ENCODE data around the gene ELOVL1. TPM values are rescaled to one million over a fixed set of nuclear protein-coding genes. Genes with fewer than 3 reads are reported as not detected.
A peak's percentile ranks its signal among the peaks of the same experiment; 100 is the strongest.

ELOVL1 gene
- total and polyA plus RNA-seq, 2 experiments from 2014 or later = 16.7 to 23.3 TPM

- Histone ChIP-seq H3K27me3 (ENCODE audit: insufficient read depth) (no peaks in the 10 kb centered on the region), H3F3A (replicated peaks; ENCODE audit: low read depth) (no peaks in the 10 kb centered on the region), H2AFZ (no peak overlapping the region), H3K9me2 (ENCODE audit: insufficient read depth) (no peaks in the 10 kb centered on the region), H3K4me3 (no peak overlapping the region), H3K27ac (ENCODE audit: low read depth) (no peak overlapping the region), H3K4me2 (no peak overlapping the region), H4K20me1 (replicated peaks; ENCODE audit: insufficient read depth) (peaks cover 5% of the 10 kb centered on the region; the same call in 1 of the 2 replicates), H3K36me3 (ENCODE audit: insufficient read depth) (peaks cover 25% of the 10 kb centered on the region), H3K79me2 (replicated peaks; ENCODE audit: insufficient read depth) (peaks cover 12% of the 10 kb centered on the region), H3K4me1 (ENCODE audit: insufficient read depth) (peaks cover under 1% of the 10 kb centered on the region; the same call in 1 of the 2 replicates)
- 0 out of 4 replicates have a peak, but pooled peaks of 1 of the 2 experiments have one; percentile 23 for TF ChIP-seq CTCF (conservative IDR thresholded peaks at IDR 0.05; ENCODE audit: low read depth in 2 of 2)
- TF ChIP-seq EZH2 (IDR thresholded peaks at IDR 0.05; ENCODE audit: low read depth, unreplicated experiment) = no peak
- no peak overlapping the region for H3K4me3 Mint-ChIP-seq
- H3K27me3 Mint-ChIP-seq (ENCODE audit: insufficient read depth, low read depth, poor library complexity) = peaks cover 3% of the 10 kb centered on the region
- DNase-seq (ENCODE audit: low spot score) (no peak), ATAC-seq (no peak)
- no peaks in the 10 kb centered on the region for H3K9me3 Mint-ChIP-seq
- H3K4me1 Mint-ChIP-seq = peaks cover 1% of the 10 kb centered on the region
- H3K27ac Mint-ChIP-seq = no peak overlapping the region
- H3K36me3 Mint-ChIP-seq (ENCODE audit: low read depth) = peaks cover 39% of the 10 kb centered on the region
Observed at GRCh38 chr1:43383449-43383848, 15.6 kb upstream of the ELOVL1 start.

GRCh38 chr1:43382027-43382779 lies 14.4 kb upstream of the ELOVL1 start:
- Histone ChIP-seq H3K79me2 (replicated peaks; ENCODE audit: insufficient read depth) (peaks cover 2% of the 10 kb centered on the region; the same call in 1 of the 2 replicates), H3F3A (replicated peaks; ENCODE audit: low read depth) (no peaks in the 10 kb centered on the region), H2AFZ (no peak overlapping the region), H4K20me1 (replicated peaks; ENCODE audit: insufficient read depth) (peaks cover 5% of the 10 kb centered on the region; the same call in 1 of the 2 replicates), H3K4me1 (ENCODE audit: insufficient read depth) (no peaks in the 10 kb centered on the region), H3K4me3 (no peak overlapping the region), H3K4me2 (no peak overlapping the region), H3K27ac (ENCODE audit: low read depth) (no peak overlapping the region), H3K27me3 (ENCODE audit: insufficient read depth) (no peaks in the 10 kb centered on the region), H3K9me2 (ENCODE audit: insufficient read depth) (no peaks in the 10 kb centered on the region), H3K36me3 (ENCODE audit: insufficient read depth) (peaks cover 21% of the 10 kb centered on the region)
- no peak for DNase-seq (ENCODE audit: low spot score)
- Mint-ChIP-seq H3K9me3 (no peaks in the 10 kb centered on the region), H3K36me3 (ENCODE audit: low read depth) (peaks cover 39% of the 10 kb centered on the region), H3K4me3 (no peak overlapping the region), H3K27ac (no peak overlapping the region), H3K27me3 (ENCODE audit: insufficient read depth, low read depth, poor library complexity) (peaks cover 5% of the 10 kb centered on the region), H3K4me1 (peaks cover 3% of the 10 kb centered on the region)
- no peak for ATAC-seq
- TF ChIP-seq JUNB (IDR thresholded peaks at IDR 0.05; ENCODE audit: unreplicated experiment) = no peak
- TF ChIP-seq NANOG (IDR thresholded peaks at IDR 0.05; ENCODE audit: borderline replicate concordance) = no peak
- TF ChIP-seq ETS1 (IDR thresholded peaks at IDR 0.05) = no peak
- TF ChIP-seq CREB1 (CRISPR knock-in tag; IDR thresholded peaks at IDR 0.05; ENCODE audit: low read depth) = no peak
- TF ChIP-seq ZNF114 (CRISPR knock-in tag; IDR thresholded peaks at IDR 0.05) = no peak
- no peak for TF ChIP-seq POLR2AphosphoS5 (IDR thresholded peaks at IDR 0.05; ENCODE audit: low read depth)
- TF ChIP-seq REST (IDR thresholded peaks at IDR 0.05; ENCODE audit: unreplicated experiment) = no peak
- TF ChIP-seq EZH2 (IDR thresholded peaks at IDR 0.05; ENCODE audit: low read depth, unreplicated experiment) = no peak
- TF ChIP-seq ZNF331 (CRISPR knock-in tag; IDR thresholded peaks at IDR 0.05; ENCODE audit: low read depth) = no peak
- TF ChIP-seq STAT1 (IDR thresholded peaks at IDR 0.05; ENCODE audit: unreplicated experiment) = no peak

Data from GM23338 (cell line).